ENCODE data around the gene LYPD4. TPM values are rescaled to one million over a fixed set of nuclear protein-coding genes. Genes with fewer than 3 reads are reported as not detected.

Gene LYPD4
- total RNA-seq, 1 experiment from 2014 or later: not detected

DNA sequence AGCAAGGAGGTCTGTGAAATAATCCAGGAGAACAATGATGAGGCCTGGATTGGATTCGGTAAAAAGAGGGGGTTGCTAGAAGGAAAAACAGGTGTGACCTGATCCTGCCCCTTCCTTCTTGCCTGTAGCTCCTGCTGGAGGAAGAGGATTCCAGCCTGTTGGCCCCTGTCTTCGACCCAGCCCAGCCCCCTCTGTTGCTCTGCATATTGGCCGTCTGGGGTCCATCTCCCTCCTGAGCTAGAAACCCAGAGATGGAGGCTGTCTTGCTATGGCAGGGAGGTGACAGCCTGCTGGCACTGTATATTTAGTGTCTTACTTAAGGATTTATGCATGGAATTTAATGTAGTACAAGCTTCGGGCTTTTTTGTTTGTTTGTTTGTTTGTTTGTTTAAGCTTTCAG is 7.0 kb upstream of the LYPD4 start:
- Histone ChIP-seq H3K79me2 (ENCODE audit: low read depth) (no peaks in the 10 kb centered on the region), H3K27me3 (ENCODE audit: insufficient read depth, low read depth) (peaks cover 64% of the 10 kb centered on the region), H3K4me3 (no peak overlapping the region), H3F3A (ENCODE audit: insufficient read depth, low read depth) (no peaks in the 10 kb centered on the region), H3K4me1 (replicated peaks; ENCODE audit: insufficient read depth) (no peaks in the 10 kb centered on the region), H3K27ac (no peak overlapping the region), H3K36me3 (ENCODE audit: low read depth) (no peaks in the 10 kb centered on the region), H2AFZ (no peak overlapping the region), H4K20me1 (ENCODE audit: insufficient read depth) (no peaks in the 10 kb centered on the region), H3K9me3 (ENCODE audit: insufficient read depth, low read depth) (no peaks in the 10 kb centered on the region), H3K9me2 (ENCODE audit: insufficient read depth) (no peaks in the 10 kb centered on the region), H3K4me2 (no peak overlapping the region)
- intact Hi-C loops (cut with micrococcal nuclease; ENCODE audit: unreplicated experiment): loop anchor here (10.0 kb wide), 1 partner anchor 1707 kb away; no protein-coding TSS in a partner anchor
- CTCF ChIA-PET: no interaction called here
- no TSS peak for BruUV-seq (replicated peaks)
- TF ChIP-seq, protein P1, sequence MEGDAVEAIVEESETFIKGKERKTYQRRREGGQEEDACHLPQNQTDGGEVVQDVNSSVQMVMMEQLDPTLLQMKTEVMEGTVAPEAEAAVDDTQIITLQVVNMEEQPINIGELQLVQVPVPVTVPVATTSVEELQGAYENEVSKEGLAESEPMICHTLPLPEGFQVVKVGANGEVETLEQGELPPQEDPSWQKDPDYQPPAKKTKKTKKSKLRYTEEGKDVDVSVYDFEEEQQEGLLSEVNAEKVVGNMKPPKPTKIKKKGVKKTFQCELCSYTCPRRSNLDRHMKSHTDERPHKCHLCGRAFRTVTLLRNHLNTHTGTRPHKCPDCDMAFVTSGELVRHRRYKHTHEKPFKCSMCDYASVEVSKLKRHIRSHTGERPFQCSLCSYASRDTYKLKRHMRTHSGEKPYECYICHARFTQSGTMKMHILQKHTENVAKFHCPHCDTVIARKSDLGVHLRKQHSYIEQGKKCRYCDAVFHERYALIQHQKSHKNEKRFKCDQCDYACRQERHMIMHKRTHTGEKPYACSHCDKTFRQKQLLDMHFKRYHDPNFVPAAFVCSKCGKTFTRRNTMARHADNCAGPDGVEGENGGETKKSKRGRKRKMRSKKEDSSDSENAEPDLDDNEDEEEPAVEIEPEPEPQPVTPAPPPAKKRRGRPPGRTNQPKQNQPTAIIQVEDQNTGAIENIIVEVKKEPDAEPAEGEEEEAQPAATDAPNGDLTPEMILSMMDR (conservative IDR thresholded peaks at IDR 0.05): no peak
- TF ChIP-seq EZH2 (IDR thresholded peaks at IDR 0.05; ENCODE audit: low read depth): no peak
- POLR2A ChIA-PET (ENCODE audit: unreplicated experiment): interaction anchor here (0.6 kb wide), 1 partner anchor 225 kb away, joined by 3 read pairs; the partner anchor contains the start of gene ZNF574
- DNase-seq: no peak

- no peaks in the 10 kb centered on the region for H3K9me3 ChIP-seq (ENCODE audit: insufficient read depth, low read depth)
- H3K27ac ChIP-seq: no peak overlapping the region
- intact Hi-C loops (cut with micrococcal nuclease; ENCODE audit: unreplicated experiment): loop anchor here (10.0 kb wide), 1 partner anchor 1706 kb away; no protein-coding TSS in a partner anchor
- no peak for DNase-seq
- H3K9me2 ChIP-seq (ENCODE audit: insufficient read depth): no peaks in the 10 kb centered on the region
- H3K36me3 ChIP-seq (ENCODE audit: low read depth): no peaks in the 10 kb centered on the region
- ChIA-PET POLR2A (ENCODE audit: unreplicated experiment) (no interaction called here), CTCF (no interaction called here)
- H3K4me2 ChIP-seq: no peak overlapping the region
- TF ChIP-seq, protein P1 (conservative IDR thresholded peaks at IDR 0.05): no peak
- TF ChIP-seq EZH2 (IDR thresholded peaks at IDR 0.05; ENCODE audit: low read depth): no peak
- H2AFZ ChIP-seq: no peak overlapping the region
- no peaks in the 10 kb centered on the region for H4K20me1 ChIP-seq (ENCODE audit: insufficient read depth)
- H3K4me3 ChIP-seq: no peak overlapping the region
- no peaks in the 10 kb centered on the region for H3K4me1 ChIP-seq (replicated peaks; ENCODE audit: insufficient read depth)
- H3F3A ChIP-seq (ENCODE audit: insufficient read depth, low read depth): no peaks in the 10 kb centered on the region
- BruUV-seq (replicated peaks): no TSS peak
- H3K27me3 ChIP-seq (ENCODE audit: insufficient read depth, low read depth): peaks cover 63% of the 10 kb centered on the region
- no peaks in the 10 kb centered on the region for H3K79me2 ChIP-seq (ENCODE audit: low read depth)
Observed at GRCh38 chr19:41850381-41850780, 5.9 kb upstream of the LYPD4 start.

DNA sequence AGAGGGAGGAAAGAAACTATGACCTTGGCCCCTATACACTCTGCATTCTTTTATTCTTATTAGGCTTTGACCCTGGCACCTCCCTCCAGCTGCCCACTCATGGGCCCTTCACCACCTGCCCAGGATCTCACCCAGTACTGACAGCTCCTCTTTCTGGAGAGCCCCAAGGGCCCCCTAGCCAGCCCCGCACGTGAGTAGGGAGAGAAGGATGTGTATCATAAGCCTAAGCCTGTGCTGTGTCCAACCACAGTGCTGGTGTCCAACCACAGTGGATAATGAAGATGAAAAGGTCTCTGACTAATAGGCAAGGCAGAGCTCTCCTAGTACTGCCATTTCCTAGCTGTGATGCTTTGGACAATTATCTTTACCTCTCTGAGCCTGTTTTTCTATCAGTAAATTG is 4.6 kb upstream of the LYPD4 start:
- intact Hi-C loops (cut with micrococcal nuclease; ENCODE audit: unreplicated experiment): no loop called here
- no peak for DNase-seq
- Histone ChIP-seq H4K20me1 (ENCODE audit: insufficient read depth) (no peaks in the 10 kb centered on the region), H3K4me2 (no peak overlapping the region), H3K36me3 (ENCODE audit: low read depth) (no peaks in the 10 kb centered on the region), H3K27me3 (ENCODE audit: insufficient read depth, low read depth) (peaks cover 50% of the 10 kb centered on the region), H3K4me1 (replicated peaks; ENCODE audit: insufficient read depth) (no peaks in the 10 kb centered on the region), H2AFZ (no peak overlapping the region), H3K4me3 (no peak overlapping the region), H3K27ac (no peak overlapping the region), H3K9me3 (ENCODE audit: insufficient read depth, low read depth) (no peaks in the 10 kb centered on the region), H3K9me2 (ENCODE audit: insufficient read depth) (no peaks in the 10 kb centered on the region), H3K79me2 (ENCODE audit: low read depth) (no peaks in the 10 kb centered on the region), H3F3A (ENCODE audit: insufficient read depth, low read depth) (no peaks in the 10 kb centered on the region)
- ChIA-PET CTCF (no interaction called here), POLR2A (ENCODE audit: unreplicated experiment) (no interaction called here)
- no peak for TF ChIP-seq EZH2 (IDR thresholded peaks at IDR 0.05; ENCODE audit: low read depth)
- TF ChIP-seq, protein P1 (conservative IDR thresholded peaks at IDR 0.05): no peak
- BruUV-seq (replicated peaks): no TSS peak

All from PC-9 (cell line).